ENCODE results near the gene NAPSA. TPM values are rescaled to one million over a fixed set of nuclear protein-coding genes. Genes with fewer than 3 reads are reported as not detected.
A peak's percentile ranks its signal among the peaks of the same experiment; 100 is the strongest.

The NAPSA gene
- total and polyA plus RNA-seq, 2 of the 8 experiments (the other 6 are each of a cell fraction or from before 2014, with no cell fraction given): 0.71 to 0.73 TPM

GRCh38 chr19:50358483-50359327, 6.7 kb downstream of the NAPSA start:
- ChIA-PET POLR2A (ENCODE audit: partially characterized antibody) (interaction anchor here (1.4 kb wide), 1 partner anchor 25 kb away, joined by 4 read pairs; the partner anchor contains the start of gene POLD1), CTCF (ENCODE audit: partially characterized antibody) (interaction anchor here (0.6 to 3.2 kb wide), 6 partner anchors 10 to 199 kb away, joined by 3 to 13 read pairs (median 4); no protein-coding TSS in a partner anchor)
- DNase-seq (ENCODE audit: low read depth in 1 of 2, low spot score in 2 of 2): no peak
- TF ChIP-seq ZNF274 (IDR thresholded peaks at IDR 0.05; ENCODE audit: borderline replicate concordance, extremely low read depth, low read length) (no peak), CEBPB (IDR thresholded peaks at IDR 0.05; ENCODE audit: low read depth, low read length) (peak; percentile 8; the same call in 1 of the 2 replicates), CREB1 (IDR thresholded peaks at IDR 0.05) (peak; percentile 71)
- peaks cover 0 to 2% (median 0%) of the 10 kb centered on the region in 4 experiments; a peak in 2 of 7 replicates for H3K4me1 ChIP-seq (replicated peaks in 1 of 4; ENCODE audit: control insufficient read depth in 3 of 4, insufficient read depth in 4 of 4, low read length in 3 of 4)
- no peak overlapping the region for H3K4me2 ChIP-seq (ENCODE audit: insufficient read depth in 1 of 2, low read depth in 2 of 2, low read length in 2 of 2)
- no peak overlapping the region for H4K5ac ChIP-seq (ENCODE audit: insufficient read length, low read depth, low read length)
- no peak overlapping the region for H3K9ac ChIP-seq (replicated peaks in 1 of 4; ENCODE audit: extremely low read depth in 1 of 4, low read depth in 3 of 4, low read length in 3 of 4)
- no peak overlapping the region for H3K56ac ChIP-seq (replicated peaks; ENCODE audit: insufficient read length, low read depth, low read length)
- no peak overlapping the region for H2BK5ac ChIP-seq (ENCODE audit: low read depth, low read length)
- no peak overlapping the region for H2BK20ac ChIP-seq (ENCODE audit: low read length)
- H3K36me3 ChIP-seq (ENCODE audit: control insufficient read depth in 2 of 4, insufficient read depth in 4 of 4, low read length in 3 of 4): no peaks in the 10 kb centered on the region
- no peak overlapping the region for H4K8ac ChIP-seq (ENCODE audit: extremely low read depth, insufficient read depth, low read length)
- H2BK120ac ChIP-seq (replicated peaks; ENCODE audit: low read depth, low read length): no peak overlapping the region
- no peak overlapping the region for H3K27ac ChIP-seq (ENCODE audit: low read depth, low read length)
- no peak overlapping the region for H4K91ac ChIP-seq (replicated peaks; ENCODE audit: insufficient read length, low read length)
- no peak overlapping the region for H3K18ac ChIP-seq (ENCODE audit: extremely low read depth, low read length)
- H2BK12ac ChIP-seq (ENCODE audit: low read depth, low read length): no peak overlapping the region
- no peaks in the 10 kb centered on the region for H3K79me2 ChIP-seq (ENCODE audit: control insufficient read depth in 1 of 2, insufficient read depth in 2 of 2, low read length in 2 of 2)
- no peak for FAIRE-seq
- 96% methylated on average over 39 of the region's 54 CpGs; no CpG with 5 or more reads in 1 of the 2 experiments for WGBS, 2 experiments (ENCODE audit: extremely low coverage in 1 of 2, insufficient coverage in 1 of 2, insufficient read length in 1 of 2, insufficient replicate concordance in 2 of 2, low coverage in 1 of 2, low lambda C conversion rate in 2 of 2, missing lambda C conversion rate in 1 of 2)
- no peak overlapping the region for H3K4ac ChIP-seq (replicated peaks; ENCODE audit: insufficient read length, low read depth, low read length)
- H2BK15ac ChIP-seq (ENCODE audit: low read length): no peak overlapping the region
- H3K27me3 ChIP-seq (replicated peaks in 1 of 4; ENCODE audit: control insufficient read depth in 3 of 4, extremely low read depth in 1 of 4, insufficient read depth in 3 of 4, low read length in 3 of 4): peaks cover 0 to 4% (median 0%) of the 10 kb centered on the region in 4 experiments; a peak in 2 of 7 replicates
- H2AK5ac ChIP-seq (ENCODE audit: low read depth, low read length): no peak overlapping the region
- no peaks in the 10 kb centered on the region for H4K20me1 ChIP-seq (replicated peaks in 1 of 2; ENCODE audit: control insufficient read depth in 1 of 2, insufficient read depth in 2 of 2, low read length in 2 of 2)
- H3K9me3 ChIP-seq (ENCODE audit: insufficient read depth in 2 of 2, low read depth in 1 of 2, low read length in 1 of 2): no peaks in the 10 kb centered on the region
- H3K14ac ChIP-seq (ENCODE audit: insufficient read length): no peak overlapping the region
- no peaks in the 10 kb centered on the region for H3K23me2 ChIP-seq (ENCODE audit: low read depth, low read length)
- H2AFZ ChIP-seq (ENCODE audit: low read length): no peak overlapping the region
- H3K4me3 ChIP-seq (ENCODE audit: extremely low read depth in 1 of 4, insufficient read depth in 2 of 4, low read depth in 3 of 4, low read length in 4 of 4): no peak overlapping the region
- no peak overlapping the region for H3K23ac ChIP-seq (ENCODE audit: insufficient read length)
- H3K79me1 ChIP-seq (ENCODE audit: low read depth, low read length): no peaks in the 10 kb centered on the region

Data from H1 (cell line).